Measurements from ENCODE around the gene IFITM2. TPM values are rescaled to one million over a fixed set of nuclear protein-coding genes. Genes with fewer than 3 reads are reported as not detected.

Gene IFITM2
- total and polyA plus RNA-seq, 2 of the 13 experiments (the other 11 are each of a cell fraction or from before 2014, with no cell fraction given), result 13.8 to 267 TPM

- TF ChIP-seq TFDP2 (CRISPR knock-in tag; IDR thresholded peaks at IDR 0.05), result no peak
Observed at GRCh38 chr11:303363-303762, 4.3 kb upstream of the IFITM2 start (continued).

GRCh38 chr11:304061-304506, 3.5 kb upstream of the IFITM2 start:
- H3K9me3 ChIP-seq (ENCODE audit: low read length), result no peaks in the 10 kb centered on the region
- H3K4me2 ChIP-seq (ENCODE audit: low read depth, low read length), result no peak overlapping the region
- no peak for FAIRE-seq
- H3K4me1 ChIP-seq (ENCODE audit: insufficient read depth, low read length), result peaks cover 55% of the 10 kb centered on the region
- in situ Hi-C loops (cut with HindIII; ENCODE audit: extremely low pct_ligation_motif_present, low pct_unique_long_range_greater_than_20kb), result loop anchor here (5.0 kb wide), 1 partner anchor 63 kb away; the partner anchor contains the start of gene B4GALNT4
- peaks cover 1 to 8% of the 10 kb centered on the region in 2 experiments; a peak in 3 of 5 replicates for H3K27me3 ChIP-seq (ENCODE audit: control insufficient read depth in 1 of 2, insufficient read depth in 2 of 2, low read length in 2 of 2)
- intact Hi-C loops (cut with micrococcal nuclease; ENCODE audit: unreplicated experiment), result no loop called here
- no peak overlapping the region for H3K27ac ChIP-seq (ENCODE audit: extremely low read length, insufficient read depth, low read length)
- CTCF ChIA-PET (ENCODE audit: low intra/inter-chr PET ratio, low total read pairs), result no interaction called here
- BruUV-seq (replicated peaks), result no TSS peak
- WGBS (ENCODE audit: low lambda C conversion rate), result 97% methylated on average over 46 of the region's 52 CpGs
- H3K36me3 ChIP-seq (replicated peaks in 1 of 2; ENCODE audit: control insufficient read depth in 1 of 2, insufficient read depth in 2 of 2, low read length in 2 of 2), result no peaks in the 10 kb centered on the region
- H3K4me3 ChIP-seq (replicated peaks in 1 of 3; ENCODE audit: insufficient read depth in 1 of 3, low read depth in 2 of 3, low read length in 3 of 3), result no peak overlapping the region
- no peaks in the 10 kb centered on the region for H4K20me1 ChIP-seq (ENCODE audit: insufficient read depth, low read length)
- H2AFZ ChIP-seq (ENCODE audit: low read length), result no peak overlapping the region
- ATAC-seq, result no peak
- H3K9ac ChIP-seq (ENCODE audit: insufficient read depth, low read depth, low read length), result no peak overlapping the region
- H3K79me2 ChIP-seq (ENCODE audit: insufficient read depth, low read length), result peaks cover 1% of the 10 kb centered on the region
- no peak for DNase-seq (ENCODE audit: low spot score)
- POLR2A ChIA-PET, result no interaction called here
- TF ChIP-seq GABPA (IDR thresholded peaks at IDR 0.05; ENCODE audit: low read depth, low read length) (no peak), GABPA (CRISPR knock-in tag; IDR thresholded peaks at IDR 0.05; ENCODE audit: low read depth) (no peak), ZNF331 (CRISPR knock-in tag; IDR thresholded peaks at IDR 0.05) (no peak), ZNF232 (CRISPR knock-in tag; IDR thresholded peaks at IDR 0.05; ENCODE audit: borderline replicate concordance) (no peak)

Measured in HepG2 (cell line).